H1 (cell line): ENCODE data around the gene GSTA3. TPM values are rescaled to one million over a fixed set of nuclear protein-coding genes. Genes with fewer than 3 reads are reported as not detected.
"Not testable (repeated sequence)": the region's sequence is repeated elsewhere in the genome, so short reads cannot be mapped to it uniquely, and the experiment has no call there.

Source experiments
- CTCF ChIA-PET: fragments of 300-600 bp; sonication (Branson Sonifier 250); formaldehyde crosslinking; loops from one replicate; lab custom pipeline; 2021; ENCODE audit not compliant: partially characterized antibody; lab: Charles Lee
- POLR2A ChIA-PET: fragments of 300-600 bp; sonication (Branson Sonifier 250); formaldehyde crosslinking; loops from one replicate; lab custom pipeline; 2021; ENCODE audit warnings: inconsistent platforms; ENCODE audit not compliant: partially characterized antibody; lab: Charles Lee
- DNase-seq, 2 experiments: peaks; one replicate each; pipeline versions ENCODE4 v3.0.0 to v3.0.0-alpha.2; 2010 to 2022; ENCODE audit warnings: low spot score in 2 of 2, low read depth in 1 of 2, mixed read lengths in 1 of 2
- FAIRE-seq: peaks from 2 replicates; lab custom pipeline; 2011; peaks lifted over from hg19 to GRCh38; lab: Jason Lieb, UNC
- H2AFZ ChIP-seq: 2 replicates; pipeline ENCODE4 v1.8.1; 2012; ENCODE audit warnings: low read length, inconsistent platforms
- H2AK5ac ChIP-seq: 2 replicates; pipeline ENCODE4 v1.6.1; 2013; ENCODE audit warnings: low read depth, low read length
- H2BK120ac ChIP-seq: replicated peaks from 2 replicates; pipeline ENCODE3; 2013; ENCODE audit warnings: low read depth, low read length, inconsistent platforms
- H2BK12ac ChIP-seq: 2 replicates; pipeline ENCODE4 v1.6.1; 2013; ENCODE audit warnings: low read depth, low read length
- H2BK15ac ChIP-seq: 2 replicates; pipeline ENCODE4 v1.6.1; 2013; ENCODE audit warnings: low read length
- H2BK20ac ChIP-seq: 2 replicates; pipeline ENCODE4 v1.6.1; 2013; ENCODE audit warnings: low read length
- H2BK5ac ChIP-seq: 2 replicates; pipeline ENCODE4 v1.6.1; 2013; ENCODE audit warnings: low read depth, low read length
- H3K14ac ChIP-seq: 2 replicates; pipeline ENCODE4 v1.6.1; 2013; ENCODE audit warnings: inconsistent platforms; ENCODE audit not compliant: insufficient read length
- H3K18ac ChIP-seq: 2 replicates; pipeline ENCODE4 v1.6.1; 2013; ENCODE audit warnings: low read length; ENCODE audit errors: extremely low read depth
- H3K23ac ChIP-seq: 2 replicates; pipeline ENCODE4 v1.6.1; 2013; ENCODE audit warnings: inconsistent platforms; ENCODE audit not compliant: insufficient read length
- H3K23me2 ChIP-seq: 2 replicates; pipeline ENCODE4 v1.6.1; 2013; ENCODE audit warnings: low read depth, low read length
- H3K27ac ChIP-seq: 2 replicates; pipeline ENCODE4 v1.6.1; 2011; ENCODE audit warnings: low read depth, low read length, inconsistent platforms
- H3K27me3 ChIP-seq, 4 experiments: replicated peaks in 1 of 4; 1 replicate in 1 of 4; 2 replicates in 3 of 4; pipeline versions ENCODE4 v1.6.1 to v1.8.1; 2011 to 2013; ENCODE audit warnings: low read length in 3 of 4, mild to moderate bottlenecking in 3 of 4, inconsistent platforms in 2 of 4, mixed read lengths in 2 of 4, moderate library complexity in 1 of 4; ENCODE audit not compliant: control insufficient read depth in 3 of 4, insufficient read depth in 3 of 4; ENCODE audit errors: extremely low read depth in 1 of 4
- H3K36me3 ChIP-seq, 4 experiments: 2 replicates each; pipeline versions ENCODE4 v1.6.1 to v1.8.1; 2011 to 2013; ENCODE audit warnings: mild to moderate bottlenecking in 4 of 4, low read length in 3 of 4, moderate library complexity in 2 of 4, control low read depth in 1 of 4, inconsistent platforms in 1 of 4; ENCODE audit not compliant: insufficient read depth in 4 of 4, control insufficient read depth in 2 of 4
- H3K4ac ChIP-seq: replicated peaks from 2 replicates; pipeline ENCODE3; 2013; ENCODE audit warnings: low read length, low read depth, mixed read lengths, inconsistent platforms; ENCODE audit not compliant: insufficient read length
- H3K4me1 ChIP-seq, 4 experiments: replicated peaks in 1 of 4; 1 replicate in 1 of 4; 2 replicates in 3 of 4; pipeline versions ENCODE4 v1.6.1 to v1.8.1; 2011 to 2013; ENCODE audit warnings: low read length in 3 of 4, inconsistent platforms in 2 of 4, mixed read lengths in 1 of 4; ENCODE audit not compliant: insufficient read depth in 4 of 4, control insufficient read depth in 3 of 4
- H3K4me2 ChIP-seq, 2 experiments: 2 replicates each; pipeline versions ENCODE4 v1.6.1 to v1.8.1; 2011 to 2013; ENCODE audit warnings: low read depth in 2 of 2, low read length in 2 of 2, control low read depth in 1 of 2, inconsistent platforms in 1 of 2, mild to moderate bottlenecking in 1 of 2; ENCODE audit not compliant: insufficient read depth in 1 of 2
- H3K4me3 ChIP-seq, 4 experiments: fragments of 200-600, 300-600 bp in 1 of 4; sonication (generic), shearing (Covaris generic), sonication (Bioruptor Twin) in 1 of 4; 2 replicates each; pipeline versions ENCODE4 v1.5.1 to v1.8.1; 2011 to 2016; ENCODE audit warnings: low read length in 4 of 4, low read depth in 3 of 4, control low read depth in 2 of 4, inconsistent platforms in 2 of 4, mild to moderate bottlenecking in 2 of 4, mixed read lengths in 1 of 4, moderate library complexity in 1 of 4; ENCODE audit not compliant: insufficient read depth in 2 of 4; ENCODE audit errors: extremely low read depth in 1 of 4
- H3K56ac ChIP-seq: replicated peaks from 2 replicates; pipeline ENCODE3; 2013; ENCODE audit warnings: low read depth, mild to moderate bottlenecking, mixed read lengths, low read length, inconsistent platforms; ENCODE audit not compliant: insufficient read length
- H3K79me1 ChIP-seq: 2 replicates; pipeline ENCODE4 v1.6.1; 2013; ENCODE audit warnings: low read depth, low read length, control low read depth
- H3K79me2 ChIP-seq, 2 experiments: 2 replicates each; pipeline versions ENCODE4 v1.6.1 to v1.8.1; 2012 to 2013; ENCODE audit warnings: low read length in 2 of 2, mild to moderate bottlenecking in 2 of 2, inconsistent platforms in 1 of 2; ENCODE audit not compliant: insufficient read depth in 2 of 2, control insufficient read depth in 1 of 2
- H3K9ac ChIP-seq, 4 experiments: replicated peaks in 1 of 4; 1 replicate in 1 of 4; 2 replicates in 3 of 4; pipeline versions ENCODE4 v1.6.1 to v1.8.1; 2011 to 2013; ENCODE audit warnings: low read depth in 3 of 4, low read length in 3 of 4, control low read depth in 2 of 4, mild to moderate bottlenecking in 2 of 4, moderate library complexity in 2 of 4, inconsistent platforms in 1 of 4; ENCODE audit errors: extremely low read depth in 1 of 4
- H3K9me3 ChIP-seq, 2 experiments: 2 replicates each; pipeline versions ENCODE4 v1.6.1 to v1.8.1; 2012 to 2013; ENCODE audit warnings: mild to moderate bottlenecking in 2 of 2, moderate library complexity in 2 of 2, control low read depth in 1 of 2, inconsistent platforms in 1 of 2, low read depth in 1 of 2, low read length in 1 of 2, mixed read lengths in 1 of 2; ENCODE audit not compliant: insufficient read depth in 2 of 2
- H4K20me1 ChIP-seq, 2 experiments: replicated peaks in 1 of 2; 2 replicates each; pipeline versions ENCODE3 to v1.8.1; 2011 to 2013; ENCODE audit warnings: inconsistent platforms in 2 of 2, low read length in 2 of 2, mild to moderate bottlenecking in 1 of 2; ENCODE audit not compliant: insufficient read depth in 2 of 2, control insufficient read depth in 1 of 2
- H4K5ac ChIP-seq: 2 replicates; pipeline ENCODE4 v1.6.1; 2013; ENCODE audit warnings: low read length, low read depth, mixed read lengths, inconsistent platforms; ENCODE audit not compliant: insufficient read length
- H4K8ac ChIP-seq: 2 replicates; pipeline ENCODE4 v1.8.0; 2013; ENCODE audit warnings: mild to moderate bottlenecking, moderate library complexity, low read length, inconsistent platforms; ENCODE audit not compliant: insufficient read depth; ENCODE audit errors: extremely low read depth
- H4K91ac ChIP-seq: replicated peaks from 2 replicates; pipeline ENCODE3; 2013; ENCODE audit warnings: low read length, mixed read lengths, inconsistent platforms; ENCODE audit not compliant: insufficient read length
- WGBS, 2 experiments: shearing (Covaris generic) in 1 of 2; methylation state at CpG; one replicate each; pipeline versions ENCODE4 v1.1.6 to v1.1.7; 2013 to 2015; ENCODE audit warnings: low lambda C conversion rate in 2 of 2, mixed read lengths in 2 of 2, inconsistent platforms in 1 of 2, low coverage in 1 of 2, missing lambda C conversion rate in 1 of 2; ENCODE audit not compliant: insufficient replicate concordance in 2 of 2, insufficient coverage in 1 of 2, insufficient read length in 1 of 2; ENCODE audit errors: extremely low coverage in 1 of 2, missing lambda C conversion rate in 1 of 2; 5-methylcytosine and 5-hydroxymethylcytosine counted together
- polyA plus RNA-seq, 7 experiments: library from polyadenylated mRNA; depleted of rRNA in 3 of 7; stranded (reverse) in 5 of 7; unstranded in 2 of 7; fragments of >200 nt in 5 of 7; fragments of 200-250 nt in 2 of 7; gene quantifications; 1 replicate in 5 of 7; 2 replicates in 1 of 7; 4 replicates in 1 of 7; pipeline versions ENCODE4 v1.2.1 to v1.2.3, GENCODE V29; 2011 to 2013; ENCODE audit warnings: missing spikeins in 2 of 7, mixed read lengths in 2 of 7
- total RNA-seq: library from RNA; stranded (reverse); fragmentation: NEBNext Ultra II Directional; extraction: Animal tissue kit (Norgen Biotek cat#: 25700); gene quantifications from 2 replicates; pipeline ENCODE4 v1.2.1, GENCODE V29; 2021

Gene GSTA3
- total and polyA plus RNA-seq, 2 of the 8 experiments (the other 6 are each of a cell fraction or from before 2014, with no cell fraction given), result not detected

- H3K4me3 ChIP-seq, H3K23ac ChIP-seq, H2AK5ac ChIP-seq, H3K23me2 ChIP-seq, H3K4me2 ChIP-seq, H4K5ac ChIP-seq, H2BK120ac ChIP-seq, FAIRE-seq, H2BK5ac ChIP-seq, H4K20me1 ChIP-seq, H3K79me1 ChIP-seq, H4K91ac ChIP-seq, H2BK15ac ChIP-seq, H3K9ac ChIP-seq, H3K36me3 ChIP-seq, H3K79me2 ChIP-seq, H2BK12ac ChIP-seq, H3K27me3 ChIP-seq, H3K56ac ChIP-seq, H2BK20ac ChIP-seq, H3K4me1 ChIP-seq, H3K18ac ChIP-seq, POLR2A ChIA-PET, H3K4ac ChIP-seq, H3K27ac ChIP-seq, H4K8ac ChIP-seq, H2AFZ ChIP-seq, H3K9me3 ChIP-seq, H3K14ac ChIP-seq: not testable (repeated sequence)
- peak in 1 of 2 experiments; percentile 54 for DNase-seq
- CTCF ChIA-PET, result interaction anchor here (1.0 kb wide), 1 partner anchor 134 kb away, joined by 3 read pairs; the partner anchor contains the start of gene GSTA4
- 65% methylated on average over 7 of the region's 7 CpGs; no CpG with 5 or more reads in 1 of the 2 experiments for WGBS, 2 experiments
Observed at GRCh38 chr6:52861151-52861550, 48.3 kb downstream of the GSTA3 start.
